Measurements from ENCODE around the gene CTAG2. TPM values are rescaled to one million over a fixed set of nuclear protein-coding genes. Genes with fewer than 3 reads are reported as not detected.
"Not testable (repeated sequence)": the region's sequence is repeated elsewhere in the genome, so short reads cannot be mapped to it uniquely, and the experiment has no call there.

CTAG2 gene
- total RNA-seq (not detected), polyA plus RNA-seq (10 to 100 TPM in 1 of 2 donors, not detected in 1; 11.0 TPM)
- long read RNA-seq, donor 1 = 0 reads
- long read RNA-seq, donor 2 = 0 reads

GRCh38 chrX:154653413-154653812, at the start of gene CTAG2:
Gene CTAG2 (minus strand): TSS chrX:154653579. CDS start chrX:154653515, 64 bp downstream.
- H3K4me3 ChIP-seq (ENCODE audit: low read length in 2 of 2); DNase-seq; H3K27me3 ChIP-seq (ENCODE audit: control insufficient read depth in 1 of 2, insufficient read depth in 2 of 2, low read length in 1 of 2); H3K36me3 ChIP-seq (ENCODE audit: control insufficient read depth in 1 of 2, insufficient read depth in 2 of 2, low read length in 1 of 2); H3K9me3 ChIP-seq (ENCODE audit: control insufficient read depth, low read length); H3K27ac ChIP-seq (ENCODE audit: low read depth in 1 of 2, low read length in 2 of 2); intact Hi-C loops (cut with DNase I); H3K4me1 ChIP-seq (ENCODE audit: control insufficient read depth in 1 of 2, insufficient read depth in 2 of 2, low read length in 2 of 2): not testable (repeated sequence)
- 100% methylated on average over 1 of the region's 27 CpGs; no CpG with 5 or more reads in 1 of the 2 donors for WGBS, 2 donors
- ATAC-seq (ENCODE audit: low FRiP score) = peak; percentile 13

DNA sequence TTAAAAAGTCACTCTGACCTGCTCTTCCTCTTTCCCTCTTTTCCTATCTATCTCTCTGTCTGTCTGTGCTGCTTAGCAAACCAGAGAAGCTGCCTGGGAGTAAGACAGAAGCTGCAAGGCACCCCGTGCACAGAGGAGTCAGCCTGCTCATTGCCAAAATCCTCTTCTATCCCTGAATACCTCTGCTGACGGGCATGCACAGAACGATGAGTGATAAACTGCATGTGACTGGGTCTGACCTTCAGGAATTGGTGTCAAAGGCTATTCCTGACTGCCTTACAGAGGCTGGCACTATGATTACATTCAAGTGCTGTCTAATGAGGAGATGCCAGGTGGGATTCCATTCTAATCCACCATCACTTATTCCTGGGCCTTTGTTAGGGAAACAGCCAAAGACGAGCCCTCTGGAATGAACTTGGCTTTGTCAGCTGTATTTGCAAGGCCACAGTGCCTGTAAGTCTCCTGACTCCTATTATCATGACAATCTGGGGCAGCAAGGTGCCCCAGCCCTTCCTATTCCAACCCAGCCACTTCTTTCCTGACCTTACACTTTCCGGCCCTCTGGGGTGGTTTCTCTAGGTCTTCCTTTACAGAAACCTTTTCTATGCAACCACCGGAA, 45.4 kb upstream of the CTAG2 start:
- Histone ChIP-seq H3K27ac (ENCODE audit: low read depth in 1 of 2, low read length in 2 of 2) (no peak overlapping the region), H3K4me3 (ENCODE audit: low read length in 2 of 2) (no peak overlapping the region), H3K9me3 (ENCODE audit: control insufficient read depth, low read length) (no peaks in the 10 kb centered on the region), H3K36me3 (ENCODE audit: control insufficient read depth in 1 of 2, insufficient read depth in 2 of 2, low read length in 1 of 2) (no peaks in the 10 kb centered on the region), H3K4me1 (ENCODE audit: control insufficient read depth in 1 of 2, insufficient read depth in 2 of 2, low read length in 2 of 2) (no peaks in the 10 kb centered on the region), H3K27me3 (ENCODE audit: control insufficient read depth in 1 of 2, insufficient read depth in 2 of 2, low read length in 1 of 2) (no peaks in the 10 kb centered on the region)
- ATAC-seq (ENCODE audit: low FRiP score) (no peak), DNase-seq (no peak)
- intact Hi-C loops (cut with DNase I) = no loop called here
- 62 to 87% methylated on average over 6 of the region's 6 CpGs for WGBS, 2 donors

GRCh38 chrX:154696676-154697045, 43.3 kb upstream of the CTAG2 start:
- H3K9me3 ChIP-seq (ENCODE audit: control insufficient read depth, low read length) = no peaks in the 10 kb centered on the region
- intact Hi-C loops (cut with DNase I) = no loop called here
- DNase-seq (no peak), ATAC-seq (ENCODE audit: low FRiP score) (no peak)
- no peaks in the 10 kb centered on the region for H3K4me1 ChIP-seq (ENCODE audit: control insufficient read depth in 1 of 2, insufficient read depth in 2 of 2, low read length in 2 of 2)
- H3K27ac ChIP-seq (ENCODE audit: low read depth in 1 of 2, low read length in 2 of 2) = no peak overlapping the region
- no peak overlapping the region for H3K4me3 ChIP-seq (ENCODE audit: low read length in 2 of 2)
- WGBS, 2 donors = 81 to 91% methylated on average over 1 of the region's 1 CpG
- no peaks in the 10 kb centered on the region for H3K27me3 ChIP-seq (ENCODE audit: control insufficient read depth in 1 of 2, insufficient read depth in 2 of 2, low read length in 1 of 2)
- no peaks in the 10 kb centered on the region for H3K36me3 ChIP-seq (ENCODE audit: control insufficient read depth in 1 of 2, insufficient read depth in 2 of 2, low read length in 1 of 2)

DNA sequence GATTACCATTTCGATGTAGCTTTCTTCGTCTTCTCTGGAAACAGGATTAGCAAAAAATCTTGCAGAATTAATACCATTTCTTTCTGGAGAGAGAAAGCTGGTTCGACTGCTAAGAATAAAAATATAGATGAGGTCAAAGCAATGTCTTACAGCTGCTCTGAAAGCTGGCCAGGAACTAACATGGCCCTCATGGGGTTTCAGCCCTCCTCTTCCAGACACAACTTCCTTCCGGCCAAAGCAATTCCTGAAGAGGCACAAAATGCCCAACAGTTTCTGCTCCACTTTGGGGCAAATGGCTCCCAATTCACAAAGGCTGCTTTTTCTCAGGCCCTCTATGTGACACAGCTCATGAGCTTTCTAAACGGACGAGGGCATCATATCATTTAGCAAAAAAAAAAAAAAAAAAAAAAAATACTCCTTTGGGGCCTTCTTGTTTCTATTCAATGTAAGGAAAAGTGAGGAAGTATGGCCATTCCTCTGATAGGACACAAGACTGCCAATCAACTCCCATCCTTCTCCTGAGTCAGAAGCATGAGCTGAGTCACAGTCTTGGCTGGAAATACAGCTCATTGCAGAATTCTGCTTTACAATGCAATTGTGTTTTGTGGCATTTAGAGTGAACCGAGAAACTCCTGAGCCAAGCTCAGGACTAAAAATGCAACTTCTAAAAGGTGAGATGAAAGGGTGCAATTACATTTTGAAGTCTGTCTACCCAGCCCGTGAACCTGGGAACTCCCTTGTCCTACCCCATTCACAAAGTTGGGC, 42.7 kb upstream of the CTAG2 start:
- no peak for ATAC-seq (ENCODE audit: low FRiP score)
- no peaks in the 10 kb centered on the region for H3K27me3 ChIP-seq (ENCODE audit: control insufficient read depth in 1 of 2, insufficient read depth in 2 of 2, low read length in 1 of 2)
- H3K27ac ChIP-seq (ENCODE audit: low read depth in 1 of 2, low read length in 2 of 2) = no peak overlapping the region
- intact Hi-C loops (cut with DNase I) = no loop called here
- H3K36me3 ChIP-seq (ENCODE audit: control insufficient read depth in 1 of 2, insufficient read depth in 2 of 2, low read length in 1 of 2) = no peaks in the 10 kb centered on the region
- no peaks in the 10 kb centered on the region for H3K9me3 ChIP-seq (ENCODE audit: control insufficient read depth, low read length)
- no peak overlapping the region for H3K4me3 ChIP-seq (ENCODE audit: low read length in 2 of 2)
- WGBS, 2 donors = 57 to 59% methylated on average over 8 of the region's 8 CpGs
- no peak for DNase-seq
- no peaks in the 10 kb centered on the region for H3K4me1 ChIP-seq (ENCODE audit: control insufficient read depth in 1 of 2, insufficient read depth in 2 of 2, low read length in 2 of 2)

DNA sequence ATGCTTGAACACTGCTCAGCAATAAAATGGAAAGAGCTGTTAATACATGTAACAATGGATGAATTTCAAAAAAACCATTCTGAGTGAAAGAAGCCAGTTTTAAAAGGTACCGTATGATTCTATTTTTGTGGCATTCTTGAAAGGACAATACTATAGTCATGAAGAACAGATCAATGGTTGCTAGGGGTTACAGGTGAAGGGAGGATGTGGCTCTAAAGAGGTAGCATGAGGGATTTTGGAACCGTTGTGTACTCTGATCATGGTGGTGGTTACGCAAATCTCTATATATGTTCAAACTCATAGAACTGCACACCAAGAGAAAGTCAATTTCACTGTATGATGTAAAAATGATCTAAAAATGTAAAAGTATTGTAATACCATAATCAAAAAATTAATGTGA, 40.0 kb upstream of the CTAG2 start:
- Histone ChIP-seq H3K36me3 (ENCODE audit: control insufficient read depth in 1 of 2, insufficient read depth in 2 of 2, low read length in 1 of 2) (no peaks in the 10 kb centered on the region), H3K9me3 (ENCODE audit: control insufficient read depth, low read length) (no peaks in the 10 kb centered on the region), H3K27me3 (ENCODE audit: control insufficient read depth in 1 of 2, insufficient read depth in 2 of 2, low read length in 1 of 2) (no peaks in the 10 kb centered on the region), H3K27ac (ENCODE audit: low read depth in 1 of 2, low read length in 2 of 2) (no peak overlapping the region), H3K4me1 (ENCODE audit: control insufficient read depth in 1 of 2, insufficient read depth in 2 of 2, low read length in 2 of 2) (no peaks in the 10 kb centered on the region), H3K4me3 (ENCODE audit: low read length in 2 of 2) (no peak overlapping the region)
- intact Hi-C loops (cut with DNase I) = no loop called here
- 87 to 93% methylated on average over 3 of the region's 3 CpGs for WGBS, 2 donors
- DNase-seq = no peak
- ATAC-seq (ENCODE audit: low FRiP score) = no peak

- H3K4me1 ChIP-seq (ENCODE audit: control insufficient read depth in 1 of 2, insufficient read depth in 2 of 2, low read length in 2 of 2); H3K27ac ChIP-seq (ENCODE audit: low read depth in 1 of 2, low read length in 2 of 2); H3K36me3 ChIP-seq (ENCODE audit: control insufficient read depth in 1 of 2, insufficient read depth in 2 of 2, low read length in 1 of 2); intact Hi-C loops (cut with DNase I); H3K27me3 ChIP-seq (ENCODE audit: control insufficient read depth in 1 of 2, insufficient read depth in 2 of 2, low read length in 1 of 2); H3K9me3 ChIP-seq (ENCODE audit: control insufficient read depth, low read length); DNase-seq; ATAC-seq (ENCODE audit: low FRiP score); H3K4me3 ChIP-seq (ENCODE audit: low read length in 2 of 2): not testable (repeated sequence)
- 87 to 95% methylated on average over 2 of the region's 2 CpGs for WGBS, 2 donors
Observed at GRCh38 chrX:154690438-154690837, 37.1 kb upstream of the CTAG2 start.

- H3K9me3 ChIP-seq (ENCODE audit: control insufficient read depth, low read length); H3K36me3 ChIP-seq (ENCODE audit: control insufficient read depth in 1 of 2, insufficient read depth in 2 of 2, low read length in 1 of 2); H3K27ac ChIP-seq (ENCODE audit: low read depth in 1 of 2, low read length in 2 of 2); ATAC-seq (ENCODE audit: low FRiP score); H3K4me3 ChIP-seq (ENCODE audit: low read length in 2 of 2); intact Hi-C loops (cut with DNase I); H3K27me3 ChIP-seq (ENCODE audit: control insufficient read depth in 1 of 2, insufficient read depth in 2 of 2, low read length in 1 of 2); DNase-seq; H3K4me1 ChIP-seq (ENCODE audit: control insufficient read depth in 1 of 2, insufficient read depth in 2 of 2, low read length in 2 of 2): not testable (repeated sequence)
Observed at GRCh38 chrX:154672084-154672483, 18.7 kb upstream of the CTAG2 start.

DNA sequence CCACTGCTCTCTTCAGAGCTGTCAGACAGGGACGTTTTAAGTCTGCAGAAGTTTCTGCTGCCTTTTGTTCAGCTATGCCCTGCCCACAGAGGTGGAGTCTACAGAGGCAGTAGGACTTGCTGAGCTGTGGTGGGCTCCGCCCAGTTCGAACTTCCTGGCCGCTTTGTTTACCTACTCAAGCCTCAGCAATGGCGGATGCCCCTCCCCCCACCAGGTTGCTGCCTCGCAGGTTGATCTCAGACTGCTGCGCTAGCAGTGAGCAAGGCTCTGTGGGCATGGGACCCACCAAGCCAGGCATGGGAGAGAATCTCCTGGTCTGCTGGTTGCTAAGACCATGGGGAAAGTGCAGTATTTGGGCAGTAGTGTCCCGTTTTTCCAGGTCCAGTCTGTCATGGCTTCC, 17.5 kb upstream of the CTAG2 start:
- WGBS, 2 donors = 77 to 82% methylated on average over 8 of the region's 8 CpGs

GRCh38 chrX:154661899-154662298, 8.5 kb upstream of the CTAG2 start:
- H3K36me3 ChIP-seq (ENCODE audit: control insufficient read depth in 1 of 2, insufficient read depth in 2 of 2, low read length in 1 of 2) = no peaks in the 10 kb centered on the region
- intact Hi-C loops (cut with DNase I) = no loop called here
- no peaks in the 10 kb centered on the region for H3K4me1 ChIP-seq (ENCODE audit: control insufficient read depth in 1 of 2, insufficient read depth in 2 of 2, low read length in 2 of 2)
- no peaks in the 10 kb centered on the region for H3K27me3 ChIP-seq (ENCODE audit: control insufficient read depth in 1 of 2, insufficient read depth in 2 of 2, low read length in 1 of 2)
- WGBS, 2 donors = 83 to 91% methylated on average over 7 of the region's 7 CpGs
- no peak overlapping the region for H3K27ac ChIP-seq (ENCODE audit: low read depth in 1 of 2, low read length in 2 of 2)
- H3K9me3 ChIP-seq (ENCODE audit: control insufficient read depth, low read length) = no peaks in the 10 kb centered on the region
- H3K4me3 ChIP-seq (ENCODE audit: low read length in 2 of 2) = no peak overlapping the region
- ATAC-seq (ENCODE audit: low FRiP score) = no peak
- no peak for DNase-seq

More for the DNA sequence above, 17.5 kb upstream of the CTAG2 start:
- ATAC-seq (ENCODE audit: low FRiP score); intact Hi-C loops (cut with DNase I); H3K27me3 ChIP-seq (ENCODE audit: control insufficient read depth in 1 of 2, insufficient read depth in 2 of 2, low read length in 1 of 2); H3K4me1 ChIP-seq (ENCODE audit: control insufficient read depth in 1 of 2, insufficient read depth in 2 of 2, low read length in 2 of 2); H3K9me3 ChIP-seq (ENCODE audit: control insufficient read depth, low read length); H3K27ac ChIP-seq (ENCODE audit: low read depth in 1 of 2, low read length in 2 of 2); H3K4me3 ChIP-seq (ENCODE audit: low read length in 2 of 2); H3K36me3 ChIP-seq (ENCODE audit: control insufficient read depth in 1 of 2, insufficient read depth in 2 of 2, low read length in 1 of 2): not testable (repeated sequence)
- DNase-seq = peak in 1 of 2 donors; percentile 41

Measured in aorta (tissue), 5 donors.